Lower leg skin (tissue), 4 donors: ENCODE measurements around the gene COL1A2. TPM values are rescaled to one million over a fixed set of nuclear protein-coding genes. Genes with fewer than 3 reads are reported as not detected.

Experiments used
- DNase-seq, 2 donors: peaks; one replicate each; pipeline ENCODE4 v3.0.0-alpha.2; 2019; ENCODE audit warnings: low spot score in 2 of 2
- H3K4me3 ChIP-seq: fragments of 200-600 bp; sonication (generic); 2 replicates; pipeline ENCODE4 v1.5.1; 2017; ENCODE audit warnings: mild to moderate bottlenecking, low read depth; ENCODE audit not compliant: poor library complexity, severe bottlenecking
- CTCF ChIP-seq, 3 donors: fragments of 450-650 bp; IDR thresholded peaks; one replicate each; pipeline ENCODE4 v1.5.1; 2016; ENCODE audit warnings: antibody characterized with exemption in 3 of 3, mild to moderate bottlenecking in 3 of 3, moderate library complexity in 2 of 3
- POLR2A ChIP-seq, 2 donors: fragments of 450-650 bp; IDR thresholded peaks; one replicate each; pipeline ENCODE4 v1.6.1; 2016 to 2017; ENCODE audit warnings: antibody characterized with exemption in 2 of 2, mild to moderate bottlenecking in 1 of 2, moderate library complexity in 1 of 2
- WGBS, 2 donors: methylation state at CpG; one replicate each; pipeline ENCODE4 v1.1.5; 2018; 5-methylcytosine and 5-hydroxymethylcytosine counted together
- intact Hi-C: fragments of 100-400 bp; cut with DNase I; formaldehyde crosslinking; loops from one replicate; pipeline ENCODE4 v1.15.0; 2023; ENCODE audit warnings: low total_unique reads
- total RNA-seq, 4 donors: library from RNA; depleted of rRNA; stranded (reverse); fragments of >200 nt; gene quantifications; one replicate each; pipeline ENCODE4 v1.1.0, GENCODE V29; 2016

Gene COL1A2
- total RNA-seq, 4 donors from 2014 or later: 25.7 to 263 (median 33.6) TPM

GRCh38 chr7:94412762-94413322, 18.1 kb downstream of the COL1A2 start:
- intact Hi-C loops: no loop called here
- DNase-seq: no peak
- WGBS, 2 donors: 53 to 56% methylated on average over 3 of the region's 3 CpGs
- no peak for TF ChIP-seq CTCF (IDR thresholded peaks at IDR 0.05)
- TF ChIP-seq POLR2A (IDR thresholded peaks at IDR 0.05): no peak
- no peak overlapping the region for H3K4me3 ChIP-seq

GRCh38 chr7:94414481-94414880, 19.8 kb downstream of the COL1A2 start:
- intact Hi-C loops: no loop called here
- no peak overlapping the region for H3K4me3 ChIP-seq
- TF ChIP-seq POLR2A (IDR thresholded peaks at IDR 0.05): no peak
- WGBS, 2 donors: 36 to 48% methylated on average over 2 of the region's 2 CpGs
- no peak for DNase-seq

GRCh38 chr7:94414980-94415379, 20.3 kb downstream of the COL1A2 start:
- DNase-seq: no peak
- TF ChIP-seq CTCF (IDR thresholded peaks at IDR 0.05) (no peak), POLR2A (IDR thresholded peaks at IDR 0.05) (no peak)
- H3K4me3 ChIP-seq: no peak overlapping the region
- intact Hi-C loops: no loop called here

GRCh38 chr7:94417306-94417705, 22.6 kb downstream of the COL1A2 start:
- 64 to 75% methylated on average over 1 of the region's 1 CpG for WGBS, 2 donors
- no peak for DNase-seq
- no peak overlapping the region for H3K4me3 ChIP-seq
- intact Hi-C loops: no loop called here
- TF ChIP-seq POLR2A (IDR thresholded peaks at IDR 0.05) (no peak), CTCF (IDR thresholded peaks at IDR 0.05) (no peak)

- H3K4me3 ChIP-seq: no peak overlapping the region
- intact Hi-C loops: no loop called here
- no peak for DNase-seq
- 76 to 79% methylated on average over 3 of the region's 3 CpGs for WGBS, 2 donors
- TF ChIP-seq POLR2A (IDR thresholded peaks at IDR 0.05): no peak
- no peak for TF ChIP-seq CTCF (IDR thresholded peaks at IDR 0.05)
These were observed 23.2 kb downstream of the COL1A2 start for GRCh38 chr7:94417901-94418300.

- H3K4me3 ChIP-seq: no peak overlapping the region
- no peak for DNase-seq
- intact Hi-C loops: no loop called here
- TF ChIP-seq CTCF (IDR thresholded peaks at IDR 0.05) (no peak), POLR2A (IDR thresholded peaks at IDR 0.05) (no peak)
- 63 to 79% methylated on average over 5 of the region's 5 CpGs for WGBS, 2 donors
These were observed 24.2 kb downstream of the COL1A2 start for GRCh38 chr7:94418851-94419250.
